NT2/D1 (cell line): ENCODE data around the gene MNS1.
A peak's percentile ranks its signal among the peaks of the same experiment; 100 is the strongest.
"Not testable (repeated sequence)": the region's sequence is repeated elsewhere in the genome, so short reads cannot be mapped to it uniquely, and the experiment has no call there.

Experiments used
- DNase-seq: peaks from one replicate; pipeline ENCODE4 v3.0.0-alpha.2; 2011; ENCODE audit warnings: low read depth, low spot score
- H3K27me3 ChIP-seq: 2 replicates; pipeline ENCODE4 v1.6.0; 2011; ENCODE audit warnings: mild to moderate bottlenecking; ENCODE audit not compliant: insufficient read length, insufficient read depth
- H3K36me3 ChIP-seq: 2 replicates; pipeline ENCODE4 v1.6.1; 2011; ENCODE audit warnings: mild to moderate bottlenecking, low read length, mixed read lengths; ENCODE audit not compliant: insufficient read depth, insufficient read length
- H3K4me1 ChIP-seq: 2 replicates; pipeline ENCODE4 v1.5.1; 2011; ENCODE audit not compliant: insufficient read depth, insufficient read length
- H3K4me3 ChIP-seq: 2 replicates; pipeline ENCODE4 v1.5.1; 2011; ENCODE audit warnings: low read depth; ENCODE audit not compliant: insufficient read length
- H3K9ac ChIP-seq: 2 replicates; pipeline ENCODE4 v1.6.0; 2011; ENCODE audit warnings: low read depth; ENCODE audit not compliant: insufficient read length
- H3K9me3 ChIP-seq: 2 replicates; pipeline ENCODE4 v1.5.1; 2011; ENCODE audit warnings: mild to moderate bottlenecking, low read length; ENCODE audit not compliant: insufficient read depth
- SUZ12 ChIP-seq: IDR thresholded peaks from 2 replicates; pipeline ENCODE4 v1.6.1; 2011; ENCODE audit not compliant: insufficient read length, insufficient read depth; ENCODE audit errors: extremely low read depth
- YY1 ChIP-seq: IDR thresholded peaks from 2 replicates; pipeline ENCODE4 v1.6.1; 2011; ENCODE audit not compliant: insufficient read length, insufficient read depth
- ZNF274 ChIP-seq: IDR thresholded peaks from 2 replicates; pipeline ENCODE4 v1.6.1; 2011; ENCODE audit warnings: mild to moderate bottlenecking, low read depth, low read length

MNS1 gene

GRCh38 chr15:56411122-56411749 is 53.7 kb downstream of the MNS1 start:
- Histone ChIP-seq H3K27me3 (no peaks in the 10 kb centered on the region), H3K9ac (no peak overlapping the region), H3K4me3 (no peak overlapping the region), H3K9me3 (no peaks in the 10 kb centered on the region), H3K36me3 (no peaks in the 10 kb centered on the region), H3K4me1 (no peaks in the 10 kb centered on the region)
- TF ChIP-seq SUZ12: no peak
- no peak for TF ChIP-seq YY1
- no peak for TF ChIP-seq ZNF274
- DNase-seq: no peak

GRCh38 chr15:56410721-56411120 is 54.2 kb downstream of the MNS1 start:
- Histone ChIP-seq H3K4me3 (no peak overlapping the region), H3K4me1 (no peaks in the 10 kb centered on the region), H3K36me3 (no peaks in the 10 kb centered on the region), H3K27me3 (no peaks in the 10 kb centered on the region), H3K9me3 (no peaks in the 10 kb centered on the region), H3K9ac (no peak overlapping the region)
- TF ChIP-seq YY1 (no peak), ZNF274 (no peak), SUZ12 (no peak)
- DNase-seq: no peak

- not testable (repeated sequence) for H3K4me1 ChIP-seq, H3K27me3 ChIP-seq, H3K36me3 ChIP-seq, H3K4me3 ChIP-seq, H3K9ac ChIP-seq, DNase-seq
- peaks cover 12% of the 10 kb centered on the region; the same call in 1 of the 2 replicates for H3K9me3 ChIP-seq
Measured at GRCh38 chr15:56399209-56399608, 65.7 kb downstream of the MNS1 start.

- not testable (repeated sequence) for H3K4me3 ChIP-seq, H3K36me3 ChIP-seq, H3K9ac ChIP-seq, H3K27me3 ChIP-seq, H3K4me1 ChIP-seq
- H3K9me3 ChIP-seq: peaks cover 12% of the 10 kb centered on the region; the same call in 1 of the 2 replicates
- DNase-seq: peak; percentile 22
Measured at GRCh38 chr15:56397325-56397724, 67.6 kb downstream of the MNS1 start.

GRCh38 chr15:56394909-56395308 is 70.0 kb downstream of the MNS1 start:
- DNase-seq: no peak
- Histone ChIP-seq H3K36me3 (no peaks in the 10 kb centered on the region), H3K4me1 (no peaks in the 10 kb centered on the region), H3K9me3 (peaks cover 12% of the 10 kb centered on the region; the same call in 1 of the 2 replicates), H3K9ac (no peak overlapping the region), H3K27me3 (no peaks in the 10 kb centered on the region), H3K4me3 (no peak overlapping the region)
- no peak for TF ChIP-seq YY1
- no peak for TF ChIP-seq SUZ12
- no peak for TF ChIP-seq ZNF274

GRCh38 chr15:56393277-56393676 is 71.7 kb downstream of the MNS1 start:
- no peak for DNase-seq
- Histone ChIP-seq H3K4me1 (no peaks in the 10 kb centered on the region), H3K9ac (no peak overlapping the region), H3K27me3 (no peaks in the 10 kb centered on the region), H3K36me3 (no peaks in the 10 kb centered on the region), H3K9me3 (peaks cover 12% of the 10 kb centered on the region; the same call in 1 of the 2 replicates), H3K4me3 (no peak overlapping the region)
- TF ChIP-seq YY1 (no peak), SUZ12 (no peak), ZNF274 (no peak)

- Histone ChIP-seq H3K9ac (no peak overlapping the region), H3K4me3 (no peak overlapping the region), H3K27me3 (no peaks in the 10 kb centered on the region), H3K36me3 (no peaks in the 10 kb centered on the region), H3K4me1 (no peaks in the 10 kb centered on the region), H3K9me3 (peaks cover 1% of the 10 kb centered on the region; the same call in 1 of the 2 replicates)
- no peak for DNase-seq
- TF ChIP-seq SUZ12: no peak
Measured at GRCh38 chr15:56390739-56391267, 74.1 kb downstream of the MNS1 start.

- Histone ChIP-seq H3K27me3 (no peaks in the 10 kb centered on the region), H3K4me3 (no peak overlapping the region), H3K9ac (no peak overlapping the region), H3K36me3 (no peaks in the 10 kb centered on the region), H3K4me1 (no peaks in the 10 kb centered on the region), H3K9me3 (no peaks in the 10 kb centered on the region)
- TF ChIP-seq ZNF274: no peak
- no peak for TF ChIP-seq YY1
- TF ChIP-seq SUZ12: no peak
- no peak for DNase-seq
Measured at GRCh38 chr15:56385908-56386307, 79.0 kb downstream of the MNS1 start.
